Loucy (cell line): Measurements from ENCODE around the gene SLC29A2.

Source experiments
- EZH2phosphoT487 ChIP-seq: fragments of 200-600 bp; IDR thresholded peaks from 2 replicates; pipeline ENCODE4 v1.6.1; 2018; ENCODE audit warnings: antibody characterized with exemption, mild to moderate bottlenecking, moderate library complexity, borderline replicate concordance
- TF ChIP-seq, protein P1 (sequence below): fragments of 200-600 bp; sonication (generic); conservative IDR thresholded peaks from 2 replicates; pipeline ENCODE4 v1.5.1; 2014; ENCODE audit warnings: mild to moderate bottlenecking, antibody characterized with exemption, low read length

- TF ChIP-seq, protein P1, sequence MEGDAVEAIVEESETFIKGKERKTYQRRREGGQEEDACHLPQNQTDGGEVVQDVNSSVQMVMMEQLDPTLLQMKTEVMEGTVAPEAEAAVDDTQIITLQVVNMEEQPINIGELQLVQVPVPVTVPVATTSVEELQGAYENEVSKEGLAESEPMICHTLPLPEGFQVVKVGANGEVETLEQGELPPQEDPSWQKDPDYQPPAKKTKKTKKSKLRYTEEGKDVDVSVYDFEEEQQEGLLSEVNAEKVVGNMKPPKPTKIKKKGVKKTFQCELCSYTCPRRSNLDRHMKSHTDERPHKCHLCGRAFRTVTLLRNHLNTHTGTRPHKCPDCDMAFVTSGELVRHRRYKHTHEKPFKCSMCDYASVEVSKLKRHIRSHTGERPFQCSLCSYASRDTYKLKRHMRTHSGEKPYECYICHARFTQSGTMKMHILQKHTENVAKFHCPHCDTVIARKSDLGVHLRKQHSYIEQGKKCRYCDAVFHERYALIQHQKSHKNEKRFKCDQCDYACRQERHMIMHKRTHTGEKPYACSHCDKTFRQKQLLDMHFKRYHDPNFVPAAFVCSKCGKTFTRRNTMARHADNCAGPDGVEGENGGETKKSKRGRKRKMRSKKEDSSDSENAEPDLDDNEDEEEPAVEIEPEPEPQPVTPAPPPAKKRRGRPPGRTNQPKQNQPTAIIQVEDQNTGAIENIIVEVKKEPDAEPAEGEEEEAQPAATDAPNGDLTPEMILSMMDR: no peak
- no peak for TF ChIP-seq EZH2phosphoT487
Observed at GRCh38 chr11:66365166-66365565, 6.4 kb downstream of the SLC29A2 start.
